ENCODE measurements around the gene KRT23.

The KRT23 gene

GRCh38 chr17:40909351-40909750 is 28.1 kb downstream of the KRT23 start:
- DNase-seq (ENCODE audit: low read depth) = peak; percentile 96

- DNase-seq (ENCODE audit: low read depth) = no peak
Observed at GRCh38 chr17:40906613-40907012, 30.8 kb downstream of the KRT23 start.

- no peak for DNase-seq (ENCODE audit: low read depth)
Observed at GRCh38 chr17:40905370-40905769, 32.1 kb downstream of the KRT23 start.

GRCh38 chr17:40903129-40903847 is 34.2 kb downstream of the KRT23 start:
- peak; percentile 55 for DNase-seq (ENCODE audit: low read depth)

- DNase-seq (ENCODE audit: low read depth) = no peak
Observed at GRCh38 chr17:40902498-40902897, 34.9 kb downstream of the KRT23 start.

GRCh38 chr17:40901981-40902474 is 35.4 kb downstream of the KRT23 start:
- DNase-seq (ENCODE audit: low read depth) = peak; percentile 62

GRCh38 chr17:40900809-40901356 is 36.6 kb downstream of the KRT23 start:
- DNase-seq (ENCODE audit: low read depth) = no peak

- DNase-seq (ENCODE audit: low read depth) = no peak
Observed at GRCh38 chr17:40896916-40897455, 40.5 kb downstream of the KRT23 start.

- DNase-seq (ENCODE audit: low read depth) = no peak
Observed at GRCh38 chr17:40895106-40895730, 42.2 kb downstream of the KRT23 start.

GRCh38 chr17:40888196-40888720 is 49.2 kb downstream of the KRT23 start:
- DNase-seq (ENCODE audit: low read depth) = no peak

GRCh38 chr17:40886090-40886489 is 51.4 kb downstream of the KRT23 start:
- peak; percentile 33 for DNase-seq (ENCODE audit: low read depth)

GRCh38 chr17:40884708-40885512 is 52.5 kb downstream of the KRT23 start, which contains the start of gene KRT20:
Gene KRT20 (minus strand): TSS chr17:40885242. CDS start chr17:40885185, 57 bp downstream.
- no peak for DNase-seq (ENCODE audit: low read depth)

- no peak for DNase-seq (ENCODE audit: low read depth)
Observed at GRCh38 chr17:40883626-40884334, 53.7 kb downstream of the KRT23 start.

- no peak for DNase-seq (ENCODE audit: low read depth)
Observed at GRCh38 chr17:40883031-40883430, 54.4 kb downstream of the KRT23 start.

- DNase-seq (ENCODE audit: low read depth) = no peak
Observed at GRCh38 chr17:40879026-40879425, 58.4 kb downstream of the KRT23 start.

GRCh38 chr17:40878044-40878443 is 59.4 kb downstream of the KRT23 start:
- no peak for DNase-seq (ENCODE audit: low read depth)

- no peak for DNase-seq (ENCODE audit: low read depth)
Observed at GRCh38 chr17:40873801-40874200, 63.6 kb downstream of the KRT23 start.

GRCh38 chr17:40873255-40873654 is 64.2 kb downstream of the KRT23 start:
- DNase-seq (ENCODE audit: low read depth) = no peak

Measured in iris pigment epithelial cell (primary cell).